ENCODE measurements around the gene ZNF526.

GRCh38 chr19:42196011-42197001 lies 23.8 kb upstream of the ZNF526 start:
- no peak for TF ChIP-seq CEBPG (CRISPR knock-in tag; IDR thresholded peaks at IDR 0.05)
- TF ChIP-seq CEBPG (tag; conservative IDR thresholded peaks at IDR 0.05 in 1 of 2, IDR thresholded peaks at IDR 0.05 in 1 of 2): no peak
- no peak for TF ChIP-seq ZNF511 (CRISPR knock-in tag; IDR thresholded peaks at IDR 0.05)
- TF ChIP-seq POLR2A (conservative IDR thresholded peaks at IDR 0.05): peak; percentile 40; the same call in 1 of the 2 replicates
- no peak for TF ChIP-seq ZNF445 (CRISPR knock-in tag; IDR thresholded peaks at IDR 0.05; ENCODE audit: low read depth)
- no peak for TF ChIP-seq YY1 (IDR thresholded peaks at IDR 0.05; ENCODE audit: borderline replicate concordance in 1 of 3, control insufficient read depth in 1 of 3, extremely low read depth in 1 of 3, insufficient read depth in 3 of 3, insufficient read length in 1 of 3, insufficient replicate concordance in 2 of 3, low read depth in 1 of 3, low read length in 2 of 3)
- TF ChIP-seq REST (IDR thresholded peaks at IDR 0.05; ENCODE audit: borderline replicate concordance): no peak
- TF ChIP-seq REST (CRISPR knock-in tag; IDR thresholded peaks at IDR 0.05; ENCODE audit: low read depth): no peak
- no peak for TF ChIP-seq SP2 (IDR thresholded peaks at IDR 0.05; ENCODE audit: extremely low read depth, low read depth, low read length, poor library complexity, severe bottlenecking)
- no peak for TF ChIP-seq MTA3 (IDR thresholded peaks at IDR 0.05; ENCODE audit: borderline replicate concordance)
- no peak for TF ChIP-seq SNRNP70 (optimal IDR thresholded peaks at IDR 0.05; ENCODE audit: low read depth, low read length)
- TF ChIP-seq HNRNPK (IDR thresholded peaks at IDR 0.05; ENCODE audit: low read depth, low read length, poor library complexity, severe bottlenecking): no peak
- no peak for TF ChIP-seq ZNF644 (tag; IDR thresholded peaks at IDR 0.05; ENCODE audit: low read depth)
- TF ChIP-seq ESRRA (IDR thresholded peaks at IDR 0.05; ENCODE audit: borderline replicate concordance, low read depth): no peak
- TF ChIP-seq TAF15 (IDR thresholded peaks at IDR 0.05; ENCODE audit: low read depth, low read length): no peak
- TF ChIP-seq ZFP1 (CRISPR knock-in tag; IDR thresholded peaks at IDR 0.05): no peak

Data from K562 (cell line).